ENCODE measurements around the gene SPR. TPM values are rescaled to one million over a fixed set of nuclear protein-coding genes. Genes with fewer than 3 reads are reported as not detected.
A peak's percentile ranks its signal among the peaks of the same experiment; 100 is the strongest.
"Not testable (repeated sequence)": the region's sequence is repeated elsewhere in the genome, so short reads cannot be mapped to it uniquely, and the experiment has no call there.

The SPR gene
- total RNA-seq, 1 donor from 2014 or later, result 12.6 TPM

DNA sequence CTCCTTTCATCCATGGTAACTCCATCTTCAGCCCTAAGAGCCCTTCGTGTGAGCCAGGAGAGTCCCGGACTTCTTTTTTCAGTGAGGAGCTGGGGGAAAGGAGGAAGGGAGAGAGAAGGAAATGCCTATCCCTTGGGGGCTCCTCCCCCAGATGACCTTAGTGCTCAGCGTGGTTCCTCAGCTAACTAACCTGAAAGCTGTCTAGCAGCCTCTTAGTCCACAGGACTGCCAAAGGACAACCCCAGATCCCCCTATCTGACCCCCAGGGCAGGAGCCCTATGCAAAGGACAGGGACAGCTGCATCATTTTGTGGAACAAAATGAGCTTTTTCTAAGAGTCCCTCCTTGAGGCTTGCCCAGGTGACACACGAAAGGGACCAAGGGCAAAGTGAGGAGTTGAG lies 7.9 kb downstream of the SPR start:
- H3K36me3 Mint-ChIP-seq (ENCODE audit: low read depth), result no peaks in the 10 kb centered on the region
- H3K9me3 Mint-ChIP-seq, result no peaks in the 10 kb centered on the region
- H3K27ac Mint-ChIP-seq, result no peak overlapping the region
- H3K4me3 Mint-ChIP-seq, result no peak overlapping the region
- intact Hi-C loops (cut with micrococcal nuclease), result no loop called here
- peaks cover 23% of the 10 kb centered on the region for H3K27me3 Mint-ChIP-seq
- no peaks in the 10 kb centered on the region for H3K4me1 Mint-ChIP-seq
- DNase-seq, result peak; percentile 55

DNA sequence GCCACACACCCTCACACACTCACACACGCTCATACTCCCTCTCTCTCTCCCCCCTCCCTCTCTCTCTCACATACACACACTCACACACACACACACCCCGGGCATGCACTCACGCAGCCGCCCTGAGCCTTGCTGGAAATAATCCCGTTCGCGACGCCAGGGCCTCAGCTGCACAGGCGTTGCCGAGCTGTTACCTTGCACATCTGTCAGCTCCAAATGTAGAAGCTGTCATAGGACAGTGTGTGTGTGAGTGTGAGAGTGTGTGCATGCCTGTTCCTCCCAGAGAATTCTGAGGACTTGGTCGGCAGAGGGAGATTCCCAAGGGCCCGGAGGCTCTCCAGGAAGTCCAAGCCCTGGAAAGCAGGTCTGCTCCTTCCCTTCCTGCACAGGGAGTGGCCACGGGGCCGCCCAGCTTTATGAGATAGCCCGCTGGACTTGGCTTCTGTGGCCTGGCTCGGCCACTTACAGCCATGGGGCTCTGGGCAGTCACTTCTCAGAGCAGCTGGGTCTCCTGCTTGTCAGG lies 8.6 kb downstream of the SPR start:
- Mint-ChIP-seq H3K27me3 (peaks cover 28% of the 10 kb centered on the region), H3K9me3 (no peaks in the 10 kb centered on the region), H3K4me1 (no peaks in the 10 kb centered on the region), H3K27ac (no peak overlapping the region), H3K36me3 (ENCODE audit: low read depth) (no peaks in the 10 kb centered on the region), H3K4me3 (no peak overlapping the region)
- intact Hi-C loops (cut with micrococcal nuclease), result no loop called here
- DNase-seq, result peak; percentile 53

DNA sequence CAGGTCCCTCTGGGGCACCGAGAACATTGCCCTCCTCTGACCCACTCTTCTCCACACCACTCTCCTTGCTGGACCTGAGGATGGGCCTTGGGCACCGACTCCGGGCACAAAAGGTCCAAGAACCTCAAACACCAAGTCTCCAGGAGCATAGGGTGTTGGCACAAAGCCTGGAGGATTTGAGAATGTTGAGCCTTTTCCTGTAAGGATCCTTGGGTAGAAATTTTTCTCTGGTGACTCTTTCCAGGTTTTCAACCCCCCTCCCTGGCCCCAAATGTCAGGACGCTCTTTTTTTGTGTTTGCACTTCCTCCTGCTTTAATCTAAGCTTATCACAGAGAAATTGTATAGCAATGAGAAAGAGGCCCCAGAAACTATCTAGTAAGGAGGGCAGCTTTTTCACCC lies 9.2 kb downstream of the SPR start:
- no peaks in the 10 kb centered on the region for H3K4me1 Mint-ChIP-seq
- H3K27me3 Mint-ChIP-seq, result peaks cover 33% of the 10 kb centered on the region
- no peaks in the 10 kb centered on the region for H3K9me3 Mint-ChIP-seq
- DNase-seq, result no peak
- intact Hi-C loops (cut with micrococcal nuclease), result no loop called here
- no peaks in the 10 kb centered on the region for H3K36me3 Mint-ChIP-seq (ENCODE audit: low read depth)
- H3K4me3 Mint-ChIP-seq, result no peak overlapping the region
- no peak overlapping the region for H3K27ac Mint-ChIP-seq

DNA sequence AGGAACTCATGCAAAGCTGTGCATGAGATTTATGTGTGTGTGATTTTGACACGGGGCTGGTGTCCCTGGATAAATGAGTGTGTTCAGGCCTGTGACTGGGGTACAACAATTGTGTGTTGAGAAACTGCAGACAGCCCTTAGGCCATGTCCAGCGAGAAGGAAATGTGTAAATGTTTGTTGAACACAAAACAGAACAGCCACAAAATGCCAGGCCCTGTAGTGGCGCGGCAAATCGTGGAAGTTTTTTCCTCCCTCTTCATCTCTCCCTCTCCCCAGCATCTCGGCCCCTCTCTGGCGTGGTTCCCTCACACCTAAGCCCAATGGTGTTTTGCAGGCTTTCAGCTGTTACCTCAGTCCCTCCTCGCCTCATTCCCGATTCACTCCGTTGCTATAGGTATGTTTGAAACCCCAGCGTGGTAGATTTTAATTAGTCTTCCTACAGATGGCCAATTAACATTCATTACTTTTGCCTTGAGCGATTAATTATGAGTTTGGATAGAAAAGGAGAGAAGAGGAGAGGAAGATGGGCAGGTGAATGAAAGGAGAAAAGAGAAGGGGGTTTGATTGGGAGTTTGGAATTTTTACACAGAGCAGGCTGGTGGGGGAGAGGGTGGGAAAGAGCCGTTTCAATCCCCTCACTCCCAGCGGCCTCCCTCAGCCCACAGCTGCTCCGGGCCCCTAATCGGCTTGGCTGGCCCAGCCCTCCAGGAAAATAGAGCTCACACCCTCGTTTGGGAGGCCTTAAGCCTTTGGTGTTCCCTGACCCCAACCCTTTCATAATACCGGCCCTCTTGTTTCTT lies 10.8 kb downstream of the SPR start:
- H3K36me3 Mint-ChIP-seq (ENCODE audit: low read depth), result no peaks in the 10 kb centered on the region
- no peaks in the 10 kb centered on the region for H3K9me3 Mint-ChIP-seq
- H3K4me3 Mint-ChIP-seq, result no peak overlapping the region
- no peak overlapping the region for H3K27ac Mint-ChIP-seq
- peaks cover 42% of the 10 kb centered on the region for H3K27me3 Mint-ChIP-seq
- intact Hi-C loops (cut with micrococcal nuclease), result no loop called here
- peak; percentile 49 for DNase-seq
- no peaks in the 10 kb centered on the region for H3K4me1 Mint-ChIP-seq

DNA sequence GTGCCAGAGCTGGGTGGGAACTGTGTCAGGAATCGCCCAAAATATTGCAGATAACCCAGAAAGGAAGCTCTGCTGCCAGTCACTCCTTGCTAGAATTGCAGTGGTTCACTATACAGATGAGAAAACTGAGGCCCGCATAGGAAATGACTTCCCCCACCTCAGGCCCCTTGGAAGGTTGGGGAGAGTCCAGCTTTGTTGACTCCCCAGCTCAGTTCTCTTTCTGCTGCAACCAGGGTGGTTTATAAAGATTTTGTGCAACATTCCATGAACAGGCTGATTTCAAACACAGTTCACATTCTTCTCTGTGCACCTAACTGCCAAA lies 11.3 kb downstream of the SPR start:
- Mint-ChIP-seq H3K36me3 (ENCODE audit: low read depth) (no peaks in the 10 kb centered on the region), H3K4me3 (no peak overlapping the region), H3K4me1 (no peaks in the 10 kb centered on the region), H3K9me3 (no peaks in the 10 kb centered on the region), H3K27me3 (peaks cover 45% of the 10 kb centered on the region), H3K27ac (no peak overlapping the region)
- intact Hi-C loops (cut with micrococcal nuclease), result no loop called here
- DNase-seq, result peak; percentile 53

DNA sequence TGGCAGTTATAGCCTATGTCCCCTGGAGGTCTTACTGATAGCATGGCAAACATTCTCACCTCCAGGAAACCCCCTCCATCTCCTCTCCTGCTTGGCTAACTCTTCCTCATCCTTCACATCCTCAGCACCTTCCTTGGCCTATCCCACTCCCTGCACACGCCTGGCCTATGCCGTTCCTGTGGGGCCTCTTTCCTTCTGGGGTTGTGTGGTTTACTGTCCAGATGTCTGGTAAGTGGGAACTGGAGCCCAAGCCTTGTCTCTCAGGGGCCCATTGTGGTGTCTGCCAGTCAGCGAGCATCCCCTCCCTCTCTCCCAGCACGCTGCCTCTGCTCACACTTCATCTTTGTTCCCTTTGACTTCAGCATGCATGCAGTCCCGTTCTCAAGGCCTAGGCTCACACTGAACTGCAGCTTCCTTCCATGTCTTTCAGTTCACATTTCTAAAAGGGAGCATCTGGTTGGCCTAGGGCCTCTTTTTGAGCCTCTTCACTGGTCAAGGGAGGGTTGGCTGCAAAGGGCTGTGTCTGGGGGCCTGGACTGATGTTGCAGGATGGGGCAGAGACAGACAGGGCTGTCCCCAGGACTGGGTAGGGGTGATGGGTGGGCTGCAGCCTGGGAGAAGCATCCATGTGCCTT lies 13.1 kb downstream of the SPR start:
- Mint-ChIP-seq H3K36me3 (ENCODE audit: low read depth) (no peaks in the 10 kb centered on the region), H3K27me3 (peaks cover 55% of the 10 kb centered on the region)

DNA sequence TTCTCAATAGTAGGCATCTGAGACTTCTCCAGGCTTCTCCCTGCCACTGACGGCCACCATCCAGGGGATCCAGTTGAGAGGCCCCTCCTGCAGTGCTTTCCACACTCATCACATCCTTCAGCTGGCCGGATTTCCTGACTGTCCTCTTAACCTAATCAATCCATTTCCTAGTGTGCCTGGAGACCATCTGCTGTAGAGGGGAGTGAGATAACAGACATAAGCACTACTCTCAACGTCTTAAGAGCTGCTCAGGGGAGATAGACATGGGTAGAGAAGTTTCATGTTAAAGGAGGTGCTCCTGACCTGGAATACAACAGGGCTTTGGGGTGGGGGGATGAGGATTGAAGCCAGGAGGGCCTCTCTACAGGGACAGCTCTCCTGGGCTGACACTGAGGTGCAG lies 14.2 kb downstream of the SPR start:
- H3K36me3 Mint-ChIP-seq (ENCODE audit: low read depth), result no peaks in the 10 kb centered on the region
- no peak for DNase-seq
- no peak overlapping the region for H3K27ac Mint-ChIP-seq
- no peaks in the 10 kb centered on the region for H3K9me3 Mint-ChIP-seq
- intact Hi-C loops (cut with micrococcal nuclease), result no loop called here
- H3K4me1 Mint-ChIP-seq, result no peaks in the 10 kb centered on the region
- H3K4me3 Mint-ChIP-seq, result no peak overlapping the region
- peaks cover 53% of the 10 kb centered on the region for H3K27me3 Mint-ChIP-seq

More for the DNA sequence above, 13.1 kb downstream of the SPR start:
- H3K4me1 Mint-ChIP-seq, result no peaks in the 10 kb centered on the region
- peak; percentile 37 for DNase-seq
- no peaks in the 10 kb centered on the region for H3K9me3 Mint-ChIP-seq
- no peak overlapping the region for H3K4me3 Mint-ChIP-seq
- no peak overlapping the region for H3K27ac Mint-ChIP-seq
- intact Hi-C loops (cut with micrococcal nuclease), result no loop called here

DNA sequence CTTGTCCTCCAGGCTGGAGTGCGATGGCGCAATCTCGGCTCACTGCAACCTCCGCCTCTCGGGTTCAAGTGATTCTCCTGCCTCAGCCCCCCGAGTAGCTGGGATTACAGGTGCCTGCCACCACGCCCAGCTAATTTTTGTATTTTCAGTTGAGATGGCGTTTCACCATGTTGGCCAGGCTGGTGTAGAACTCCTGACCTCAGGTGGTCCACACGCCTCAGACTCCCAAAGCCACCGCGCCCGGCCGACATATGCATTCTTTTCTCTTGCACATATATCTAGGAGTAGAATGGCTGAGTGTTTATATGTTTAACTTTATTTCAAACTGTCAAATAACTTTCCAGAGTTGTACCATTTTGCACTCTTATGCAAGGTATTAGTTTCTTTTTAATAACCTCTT lies 20.2 kb downstream of the SPR start:
- H3K27ac Mint-ChIP-seq; H3K36me3 Mint-ChIP-seq (ENCODE audit: low read depth); intact Hi-C loops (cut with micrococcal nuclease); DNase-seq; H3K4me3 Mint-ChIP-seq; H3K4me1 Mint-ChIP-seq; H3K9me3 Mint-ChIP-seq: not testable (repeated sequence)
- peaks cover 65% of the 10 kb centered on the region for H3K27me3 Mint-ChIP-seq

DNA sequence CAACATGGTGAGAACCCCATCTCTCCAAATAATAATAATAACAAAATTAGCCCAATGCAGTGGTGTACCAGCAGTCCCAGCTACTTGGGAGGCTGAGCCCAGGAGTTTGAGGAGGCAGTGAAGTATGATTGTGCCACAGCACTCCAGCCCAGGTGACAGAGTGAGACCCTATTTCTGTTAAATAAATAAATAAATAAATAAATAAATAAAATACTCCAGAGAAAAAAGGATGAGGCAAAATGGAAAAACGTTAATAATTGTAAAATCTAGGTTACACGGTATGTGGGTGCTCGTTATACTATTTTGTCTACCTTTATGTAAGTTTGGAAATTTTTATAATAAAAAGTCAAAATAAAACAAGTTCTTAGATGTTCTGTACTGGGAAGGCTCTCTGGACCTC lies 21.5 kb downstream of the SPR start:
- intact Hi-C loops (cut with micrococcal nuclease), result no loop called here
- no peak overlapping the region for H3K4me3 Mint-ChIP-seq
- DNase-seq, result no peak
- H3K9me3 Mint-ChIP-seq, result no peaks in the 10 kb centered on the region
- no peak overlapping the region for H3K27ac Mint-ChIP-seq
- H3K4me1 Mint-ChIP-seq, result no peaks in the 10 kb centered on the region
- peaks cover 64% of the 10 kb centered on the region for H3K27me3 Mint-ChIP-seq
- no peaks in the 10 kb centered on the region for H3K36me3 Mint-ChIP-seq (ENCODE audit: low read depth)

DNA sequence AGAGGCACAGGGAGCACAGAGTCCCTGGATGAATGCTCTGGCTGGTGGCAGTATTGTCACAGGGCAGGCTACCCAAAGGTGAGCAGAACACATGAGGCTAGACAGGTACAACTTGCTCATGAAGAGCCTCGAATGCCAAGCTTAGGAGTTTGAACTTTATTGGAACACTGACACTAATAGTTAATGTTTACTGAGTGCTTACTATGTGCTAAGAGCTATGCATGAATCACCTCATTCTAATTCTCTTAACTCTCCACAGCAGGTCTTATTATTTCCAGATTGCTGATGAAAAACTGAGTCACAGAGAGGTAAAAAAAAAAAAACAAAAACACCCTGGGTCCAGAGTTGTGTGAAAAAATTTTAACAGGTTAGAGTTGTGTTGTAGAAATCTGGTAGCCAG lies 24.0 kb downstream of the SPR start:
- Mint-ChIP-seq H3K36me3 (ENCODE audit: low read depth) (no peaks in the 10 kb centered on the region), H3K27me3 (peaks cover 68% of the 10 kb centered on the region), H3K4me3 (no peak overlapping the region), H3K27ac (no peak overlapping the region), H3K4me1 (peaks cover 3% of the 10 kb centered on the region), H3K9me3 (no peaks in the 10 kb centered on the region)
- DNase-seq, result no peak
- intact Hi-C loops (cut with micrococcal nuclease), result no loop called here

DNA sequence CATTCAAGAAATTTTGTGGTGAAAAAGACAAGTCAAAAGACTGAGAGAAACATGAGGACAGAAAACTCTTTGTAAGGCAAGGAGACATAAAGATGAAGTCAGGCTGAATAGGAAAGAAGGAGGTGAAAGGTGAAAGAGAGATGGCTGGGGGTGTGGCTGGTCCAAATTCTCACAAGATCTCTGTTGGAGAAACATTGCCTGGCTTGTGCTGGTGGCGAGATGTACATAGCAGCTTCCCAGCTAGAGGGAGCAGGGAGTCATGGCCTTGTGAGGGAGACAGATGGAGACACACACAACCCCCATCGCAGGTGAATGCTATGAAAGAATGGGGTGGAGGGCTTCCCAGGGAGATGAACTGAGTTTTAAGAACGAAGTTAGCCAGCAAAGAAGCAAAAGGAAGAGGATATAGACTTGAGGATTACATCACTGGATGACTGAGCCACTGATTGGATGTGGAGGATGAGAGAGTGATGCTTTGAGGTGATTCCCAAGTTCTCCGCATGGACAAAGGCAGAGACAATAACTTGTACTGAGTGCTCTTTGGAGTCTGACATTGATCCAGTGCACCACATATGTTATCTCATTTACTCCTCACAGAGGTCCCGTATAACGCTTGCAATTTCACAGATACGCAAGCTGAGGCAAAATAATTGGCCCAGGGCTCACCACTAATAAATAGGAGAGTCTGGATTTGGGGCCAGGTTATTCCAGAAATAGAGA lies 26.4 kb downstream of the SPR start:
- no peaks in the 10 kb centered on the region for H3K9me3 Mint-ChIP-seq
- intact Hi-C loops (cut with micrococcal nuclease), result no loop called here
- no peak for DNase-seq
- H3K4me1 Mint-ChIP-seq, result peaks cover 10% of the 10 kb centered on the region
- H3K36me3 Mint-ChIP-seq (ENCODE audit: low read depth), result no peaks in the 10 kb centered on the region
- no peak overlapping the region for H3K27ac Mint-ChIP-seq
- peaks cover 70% of the 10 kb centered on the region for H3K27me3 Mint-ChIP-seq
- no peak overlapping the region for H3K4me3 Mint-ChIP-seq

DNA sequence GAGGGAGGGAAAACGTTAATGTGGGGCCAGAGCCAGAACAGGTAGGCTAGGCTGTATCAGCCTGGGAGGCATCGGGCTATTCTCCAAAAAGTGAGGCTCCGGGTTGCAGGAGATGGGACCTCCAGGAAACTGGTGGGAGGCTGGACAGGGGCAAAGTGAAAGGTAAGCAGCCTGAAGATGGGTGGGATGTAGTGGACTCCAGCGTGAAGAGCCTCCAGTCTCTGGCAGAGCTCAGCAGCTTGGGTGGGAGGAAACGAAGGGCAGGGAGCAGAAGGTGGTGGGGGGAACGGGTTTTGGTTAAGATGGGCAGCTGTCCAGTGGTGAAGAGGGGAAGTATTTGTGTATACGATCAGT lies 27.0 kb downstream of the SPR start:
- DNase-seq, result no peak
- Mint-ChIP-seq H3K4me3 (no peak overlapping the region), H3K9me3 (no peaks in the 10 kb centered on the region), H3K36me3 (ENCODE audit: low read depth) (no peaks in the 10 kb centered on the region), H3K4me1 (peaks cover 10% of the 10 kb centered on the region), H3K27ac (no peak overlapping the region), H3K27me3 (peaks cover 72% of the 10 kb centered on the region)
- intact Hi-C loops (cut with micrococcal nuclease), result no loop called here

DNA sequence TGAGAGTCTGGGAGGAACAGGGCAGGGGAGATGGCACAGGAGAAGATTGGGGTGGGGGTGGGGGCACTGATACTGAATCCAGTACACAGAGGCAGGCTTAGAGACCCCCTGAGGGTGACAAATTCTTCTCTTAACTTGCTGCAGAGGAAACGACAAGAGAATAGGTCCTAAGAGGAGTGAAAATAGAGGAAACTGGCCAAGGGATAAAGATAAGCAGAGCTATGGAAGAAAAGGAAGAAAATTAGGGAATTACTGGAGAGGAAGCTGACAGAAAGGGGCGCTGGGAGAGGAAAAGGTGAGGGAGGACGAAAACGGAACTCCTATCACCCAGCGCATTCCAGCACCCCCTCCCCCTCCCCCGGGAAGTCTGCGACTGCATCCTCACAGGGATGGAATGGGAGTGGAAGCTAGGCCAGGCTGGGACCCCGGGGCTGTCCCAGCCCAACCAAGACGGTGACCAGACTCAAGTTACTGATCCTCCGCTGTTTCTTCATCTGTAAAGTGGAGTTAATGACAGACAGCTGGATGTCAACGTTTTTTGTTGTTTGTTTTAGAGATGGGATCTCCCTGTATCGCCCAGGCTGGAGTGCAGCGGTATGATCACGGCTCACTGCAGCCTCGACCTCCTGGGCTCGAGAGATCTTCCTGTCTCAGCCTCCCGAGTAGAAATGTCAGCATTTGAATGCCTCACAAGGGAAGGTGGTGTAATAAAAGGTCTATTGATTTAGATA lies 27.5 kb downstream of the SPR start:
- Mint-ChIP-seq H3K36me3 (ENCODE audit: low read depth) (no peaks in the 10 kb centered on the region), H3K27me3 (peaks cover 74% of the 10 kb centered on the region), H3K4me3 (peak overlapping the region; percentile 11), H3K27ac (peak overlapping the region; percentile 39), H3K9me3 (no peaks in the 10 kb centered on the region), H3K4me1 (peaks cover 10% of the 10 kb centered on the region)
- peak; percentile 53 for DNase-seq
- intact Hi-C loops (cut with micrococcal nuclease), result loop anchor here (5.0 kb wide), 1 partner anchor 52 kb away; no protein-coding TSS in a partner anchor
